Activated T-cell treated with anti-CD3 and anti-CD28 coated beads for 48 hours (primary cell): Measurements from ENCODE around the gene TMEM140.

Source experiments
- DNase-seq: peaks from one replicate; pipeline ENCODE4 v3.0.0-alpha.2; 2020; ENCODE audit warnings: low read depth

Gene TMEM140

GRCh38 chr7:135174941-135175340 is 27.1 kb downstream of the TMEM140 start:
- no peak for DNase-seq

GRCh38 chr7:135175931-135176330 is 28.1 kb downstream of the TMEM140 start:
- DNase-seq = no peak

- DNase-seq = no peak
Observed at GRCh38 chr7:135177028-135177696, 29.3 kb downstream of the TMEM140 start.

- no peak for DNase-seq
Observed at GRCh38 chr7:135178364-135178763, 30.5 kb downstream of the TMEM140 start.

GRCh38 chr7:135179321-135179925 is 31.6 kb downstream of the TMEM140 start:
- no peak for DNase-seq

- no peak for DNase-seq
Observed at GRCh38 chr7:135180122-135180521, 32.2 kb downstream of the TMEM140 start.

- DNase-seq = no peak
Observed at GRCh38 chr7:135181261-135181928, 33.5 kb downstream of the TMEM140 start.

GRCh38 chr7:135181929-135182678 is 34.2 kb downstream of the TMEM140 start:
- DNase-seq = no peak

- no peak for DNase-seq
Observed at GRCh38 chr7:135183478-135183877, 35.6 kb downstream of the TMEM140 start.

- DNase-seq = no peak
Observed at GRCh38 chr7:135184254-135184841, 36.5 kb downstream of the TMEM140 start.

GRCh38 chr7:135185471-135186260 is 37.8 kb downstream of the TMEM140 start:
- DNase-seq = no peak

- DNase-seq = no peak
Observed at GRCh38 chr7:135186261-135186540, 38.3 kb downstream of the TMEM140 start.

GRCh38 chr7:135186841-135187253 is 39.0 kb downstream of the TMEM140 start:
- DNase-seq = no peak

GRCh38 chr7:135188298-135188984 is 40.6 kb downstream of the TMEM140 start:
- DNase-seq = no peak

GRCh38 chr7:135189221-135189662 is 41.4 kb downstream of the TMEM140 start:
- no peak for DNase-seq

- DNase-seq = no peak
Observed at GRCh38 chr7:135189961-135190360, 42.1 kb downstream of the TMEM140 start.

GRCh38 chr7:135190703-135191102 is 42.8 kb downstream of the TMEM140 start:
- no peak for DNase-seq

- DNase-seq = no peak
Observed at GRCh38 chr7:135192914-135193536, 45.2 kb downstream of the TMEM140 start.

- DNase-seq = no peak
Observed at GRCh38 chr7:135193615-135194081, 45.8 kb downstream of the TMEM140 start.

GRCh38 chr7:135194494-135195095 is 46.7 kb downstream of the TMEM140 start:
- no peak for DNase-seq
